Breast epithelium (tissue), 4 donors: ENCODE measurements around the gene FGFR3. TPM values are rescaled to one million over a fixed set of nuclear protein-coding genes. Genes with fewer than 3 reads are reported as not detected.

Source experiments
- DNase-seq, 2 donors: peaks; one replicate each; pipeline ENCODE4 v3.0.0-alpha.2; 2019; ENCODE audit warnings: low spot score in 2 of 2
- H3K27ac ChIP-seq, 2 donors: fragments of 200-600 bp; sonication (generic) in 1 of 2; one replicate each; pipeline ENCODE4 v1.5.1; 2016 to 2019; ENCODE audit warnings: mild to moderate bottlenecking in 1 of 2
- H3K27me3 ChIP-seq, 2 donors: fragments of 200-600 bp; sonication (generic) in 1 of 2; one replicate each; pipeline versions ENCODE4 v1.5.1 to v1.6.0; 2017 to 2019; ENCODE audit warnings: control low read depth in 1 of 2, mild to moderate bottlenecking in 1 of 2
- H3K36me3 ChIP-seq: fragments of 200-600 bp; one replicate; pipeline ENCODE4 v1.5.1; 2019
- H3K4me1 ChIP-seq, 2 donors: fragments of 200-600 bp; sonication (generic); one replicate each; pipeline ENCODE4 v1.5.1; 2016 to 2019; ENCODE audit warnings: control low read depth in 1 of 2
- H3K4me3 ChIP-seq, 3 donors: fragments of 200-600 bp; sonication (generic); 1 replicate in 2 of 3; 2 replicates in 1 of 3; pipeline ENCODE4 v1.5.1; 2016 to 2019; ENCODE audit warnings: mild to moderate bottlenecking in 3 of 3, moderate library complexity in 2 of 3
- H3K9me3 ChIP-seq, 2 donors: fragments of 200-600 bp; sonication (generic) in 1 of 2; one replicate each; pipeline ENCODE4 v1.5.1; 2016 to 2019; ENCODE audit warnings: control low read depth in 1 of 2
- CTCF ChIP-seq, 3 donors: fragments of 450-650 bp; IDR thresholded peaks; one replicate each; pipeline ENCODE4 v1.5.1; 2016 to 2017; ENCODE audit warnings: antibody characterized with exemption in 3 of 3, mild to moderate bottlenecking in 3 of 3, moderate library complexity in 3 of 3
- POLR2A ChIP-seq: fragments of 450-650 bp; IDR thresholded peaks from one replicate; pipeline ENCODE4 v1.6.1; 2016; ENCODE audit warnings: antibody characterized with exemption, mild to moderate bottlenecking, moderate library complexity
- POLR2AphosphoS5 ChIP-seq, 3 donors: sonication (generic); formaldehyde crosslinking; IDR thresholded peaks; one replicate each; pipeline ENCODE4 v1.6.1; 2017; ENCODE audit warnings: antibody characterized with exemption in 3 of 3
- intact Hi-C: fragments of 100-400 bp; cut with DNase I; formaldehyde crosslinking; loops from one replicate; pipeline ENCODE4 v1.15.1; 2023; ENCODE audit warnings: low total_unique reads
- total RNA-seq, 3 donors: library from RNA; depleted of rRNA; stranded (reverse); fragments of >200 nt; gene quantifications; one replicate each; pipeline ENCODE4 v1.1.0, GENCODE V29; 2016

Gene FGFR3
- total RNA-seq, 3 donors from 2014 or later: 0.80 to 3.5 (median 2.0) TPM

- Histone ChIP-seq H3K4me1 (no peaks in the 10 kb centered on the region), H3K4me3 (no peak overlapping the region), H3K27ac (no peak overlapping the region), H3K9me3 (no peaks in the 10 kb centered on the region), H3K27me3 (no peaks in the 10 kb centered on the region), H3K36me3 (peaks cover 16% of the 10 kb centered on the region)
- no peak for DNase-seq
- intact Hi-C loops: loop anchor here (5.0 kb wide), 1 partner anchor 67 kb away; no protein-coding TSS in a partner anchor
- TF ChIP-seq POLR2A: no peak
- TF ChIP-seq POLR2AphosphoS5 (IDR thresholded peaks at IDR 0.05): no peak
- no peak for TF ChIP-seq CTCF (IDR thresholded peaks at IDR 0.05)
Observed at GRCh38 chr4:1814453-1814852, 21.4 kb downstream of the FGFR3 start.

DNA sequence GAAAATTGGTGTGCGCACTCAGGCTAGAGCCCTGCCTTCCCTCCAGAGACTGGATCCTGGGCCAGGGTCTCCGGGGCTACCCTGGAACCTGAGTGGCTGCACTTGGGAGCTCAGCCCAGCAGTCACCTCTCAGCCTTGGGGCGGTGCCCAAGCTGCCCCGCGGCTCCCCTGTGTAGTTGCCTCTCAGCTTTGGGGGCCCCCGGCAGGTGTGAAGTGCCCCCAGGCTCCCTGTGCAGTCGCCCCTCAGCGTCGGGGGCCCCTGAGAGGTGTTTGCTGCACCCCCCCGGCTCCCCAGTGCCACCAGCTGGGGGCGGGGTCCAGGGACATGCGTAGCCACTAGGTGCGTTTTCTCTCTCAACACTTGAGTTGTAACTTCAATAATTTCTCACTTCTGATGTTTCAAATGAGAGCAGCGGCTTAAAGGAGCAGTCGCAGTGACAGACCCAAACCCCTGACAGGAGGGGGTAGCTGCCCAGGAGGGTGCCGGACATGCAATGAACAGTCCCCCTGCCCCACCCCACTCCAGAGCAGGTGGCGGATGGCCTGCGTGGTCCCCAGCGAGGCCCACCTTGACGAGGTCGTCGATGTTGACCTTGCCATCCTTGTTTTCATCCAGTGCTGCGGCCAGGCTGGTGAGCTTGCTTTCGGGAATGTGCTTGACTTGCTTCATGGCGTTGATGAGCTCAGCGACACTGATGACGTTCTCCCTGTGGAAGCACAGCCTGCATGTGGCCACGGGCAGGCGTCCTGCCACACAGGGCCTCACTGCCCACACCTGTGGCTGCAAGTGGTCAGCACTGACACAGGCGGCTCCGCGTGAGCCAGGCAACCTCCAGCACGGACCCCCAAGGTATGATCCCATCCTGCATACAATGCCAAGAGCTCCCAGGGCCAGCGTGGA is 22.3 kb downstream of the FGFR3 start:
- Histone ChIP-seq H3K4me3 (no peak overlapping the region), H3K27ac (no peak overlapping the region), H3K36me3 (peaks cover 16% of the 10 kb centered on the region), H3K9me3 (no peaks in the 10 kb centered on the region), H3K27me3 (no peaks in the 10 kb centered on the region), H3K4me1 (no peaks in the 10 kb centered on the region)
- no peak for DNase-seq
- TF ChIP-seq POLR2AphosphoS5 (IDR thresholded peaks at IDR 0.05) (no peak), CTCF (IDR thresholded peaks at IDR 0.05) (no peak), POLR2A (no peak)
- intact Hi-C loops: no loop called here

- intact Hi-C loops: no loop called here
- no peak for TF ChIP-seq CTCF (IDR thresholded peaks at IDR 0.05)
- TF ChIP-seq POLR2A: no peak
- no peak for TF ChIP-seq POLR2AphosphoS5 (IDR thresholded peaks at IDR 0.05)
- Histone ChIP-seq H3K27me3 (no peaks in the 10 kb centered on the region), H3K4me3 (no peak overlapping the region), H3K27ac (no peak overlapping the region), H3K4me1 (no peaks in the 10 kb centered on the region), H3K36me3 (peaks cover 16% of the 10 kb centered on the region), H3K9me3 (no peaks in the 10 kb centered on the region)
- DNase-seq: no peak
Observed at GRCh38 chr4:1815997-1816860, 23.1 kb downstream of the FGFR3 start.

DNA sequence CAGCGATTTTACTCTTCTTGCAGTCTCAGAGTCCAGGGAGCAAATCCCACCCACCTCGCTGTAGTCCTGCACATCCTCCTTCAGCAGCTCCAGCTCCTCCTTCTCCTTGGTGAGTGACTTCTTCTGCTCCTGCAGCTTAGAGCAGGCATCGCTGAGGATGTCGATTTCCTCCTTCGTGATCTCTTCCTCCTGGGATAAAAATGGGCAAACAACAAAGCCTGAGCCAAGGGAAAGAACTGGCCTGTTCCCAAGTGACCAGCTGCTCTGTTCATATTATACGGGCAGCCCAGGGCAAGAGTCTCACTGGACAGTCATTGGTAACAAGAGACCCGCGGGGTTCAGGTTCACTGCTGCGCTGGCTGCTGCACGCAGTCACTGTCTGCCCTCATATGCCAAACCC is 26.2 kb downstream of the FGFR3 start:
- H3K4me3 ChIP-seq: no peak overlapping the region
- no peak overlapping the region for H3K27ac ChIP-seq
- TF ChIP-seq POLR2AphosphoS5 (IDR thresholded peaks at IDR 0.05) (no peak), POLR2A (no peak), CTCF (IDR thresholded peaks at IDR 0.05) (no peak)
- DNase-seq: no peak
- H3K36me3 ChIP-seq: peaks cover 16% of the 10 kb centered on the region
- intact Hi-C loops: no loop called here
- no peaks in the 10 kb centered on the region for H3K4me1 ChIP-seq
- H3K27me3 ChIP-seq: no peaks in the 10 kb centered on the region
- no peaks in the 10 kb centered on the region for H3K9me3 ChIP-seq

DNA sequence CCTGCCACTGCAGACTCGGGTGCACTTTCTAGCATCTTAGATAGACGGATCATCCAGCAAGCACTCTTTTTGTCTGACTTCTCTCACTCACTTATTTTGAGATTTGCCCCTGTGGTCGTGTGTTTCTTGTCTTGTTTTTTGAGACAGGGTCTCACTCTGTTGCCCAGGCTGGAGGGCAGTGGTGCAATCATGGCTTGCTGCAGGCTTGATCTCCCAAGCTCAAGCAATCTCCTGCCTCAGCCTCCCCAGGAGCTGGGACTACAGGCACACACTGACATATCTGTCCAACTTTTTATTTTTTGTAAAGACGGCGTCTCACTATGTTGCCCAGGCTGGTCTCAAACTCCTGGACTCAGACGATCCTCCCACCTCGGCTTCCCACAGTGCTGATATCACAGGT is 26.7 kb downstream of the FGFR3 start:
- no peak overlapping the region for H3K27ac ChIP-seq
- intact Hi-C loops: no loop called here
- no peak for DNase-seq
- no peaks in the 10 kb centered on the region for H3K9me3 ChIP-seq
- peaks cover 13% of the 10 kb centered on the region for H3K36me3 ChIP-seq
- no peaks in the 10 kb centered on the region for H3K4me1 ChIP-seq
- no peaks in the 10 kb centered on the region for H3K27me3 ChIP-seq
- H3K4me3 ChIP-seq: no peak overlapping the region
- no peak for TF ChIP-seq POLR2A
- no peak for TF ChIP-seq POLR2AphosphoS5 (IDR thresholded peaks at IDR 0.05)
